Right atrium auricular region (tissue), 2 donors: ENCODE data around the gene KLHL26. TPM values are rescaled to one million over a fixed set of nuclear protein-coding genes. Genes with fewer than 3 reads are reported as not detected.

Source experiments
- DNase-seq: peaks from one replicate; pipeline ENCODE4 v3.0.0-alpha.2; 2019; ENCODE audit warnings: low spot score
- H3K27ac ChIP-seq, 2 donors: fragments of 200-600 bp; sonication (generic); 1 replicate in 1 of 2; 2 replicates in 1 of 2; pipeline ENCODE4 v1.5.1; 2016 to 2019
- H3K27me3 ChIP-seq, 2 donors: fragments of 200-600 bp; sonication (generic); one replicate each; pipeline versions ENCODE4 v1.5.1 to v1.6.0; 2017 to 2019
- H3K36me3 ChIP-seq: fragments of 200-600 bp; sonication (generic); one replicate; pipeline ENCODE4 v1.5.1; 2016
- H3K4me1 ChIP-seq, 2 donors: fragments of 200-600 bp; sonication (generic); one replicate each; pipeline versions ENCODE4 v1.5.1 to v1.6.0; 2017 to 2019
- H3K4me3 ChIP-seq, 2 donors: fragments of 200-600 bp; sonication (generic); 1 replicate in 1 of 2; 2 replicates in 1 of 2; pipeline ENCODE4 v1.5.1; 2017 to 2019; ENCODE audit warnings: mild to moderate bottlenecking in 1 of 2, moderate library complexity in 1 of 2
- H3K9me3 ChIP-seq, 2 donors: fragments of 200-600 bp; sonication (generic); one replicate each; pipeline ENCODE4 v1.5.1; 2019
- total RNA-seq, 2 donors: library from RNA; depleted of rRNA; stranded (reverse); fragments of >200 nt; gene quantifications; one replicate each; pipeline ENCODE4 v1.1.0, GENCODE V29; 2016
- TF ChIP-seq, protein P1 (sequence below), 2 donors: fragments of 200-600 bp; sonication (generic); IDR thresholded peaks; one replicate each; pipeline ENCODE4 v1.5.1; 2019; ENCODE audit warnings: antibody characterized with exemption in 2 of 2

The KLHL26 gene
- total RNA-seq, 2 donors from 2014 or later: 5.7 to 11.3 TPM

DNA sequence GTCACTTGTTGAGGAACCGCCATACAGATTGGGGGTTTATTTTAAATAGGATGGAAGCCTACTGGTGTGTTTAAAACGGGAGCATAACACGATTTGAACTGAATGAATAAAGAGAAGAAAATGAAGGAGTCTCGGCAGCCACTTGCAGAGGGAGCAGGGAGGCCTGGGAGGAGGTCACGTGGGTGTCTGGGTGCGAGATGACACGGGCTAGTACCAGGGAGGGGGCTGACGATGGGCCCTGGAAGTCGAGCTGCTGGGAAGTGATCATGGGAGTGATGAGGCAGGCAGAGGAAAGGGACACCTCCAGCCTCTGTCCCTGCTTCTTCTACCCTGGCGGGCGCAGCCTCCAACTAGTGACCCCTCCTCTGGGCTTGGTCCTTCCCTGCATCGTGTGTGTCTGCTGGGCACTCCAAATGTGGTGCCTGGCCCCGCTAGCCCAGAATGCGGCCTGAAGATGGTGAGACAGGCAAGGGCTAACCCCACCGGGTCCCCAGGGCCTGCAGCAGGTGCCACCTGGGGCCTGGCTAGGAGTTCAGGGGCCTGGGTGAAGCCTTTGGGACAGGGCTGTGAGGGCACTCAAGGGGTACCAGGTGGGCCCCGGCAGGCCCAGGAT lies 82.1 kb downstream of the KLHL26 start:
- H3K27me3 ChIP-seq: no peaks in the 10 kb centered on the region
- DNase-seq: no peak
- peaks cover 0 to 18% of the 10 kb centered on the region in 2 donors for H3K4me1 ChIP-seq
- H3K9me3 ChIP-seq: no peaks in the 10 kb centered on the region
- no peak overlapping the region for H3K4me3 ChIP-seq
- no peaks in the 10 kb centered on the region for H3K36me3 ChIP-seq
- no peak overlapping the region for H3K27ac ChIP-seq
- TF ChIP-seq, protein P1, sequence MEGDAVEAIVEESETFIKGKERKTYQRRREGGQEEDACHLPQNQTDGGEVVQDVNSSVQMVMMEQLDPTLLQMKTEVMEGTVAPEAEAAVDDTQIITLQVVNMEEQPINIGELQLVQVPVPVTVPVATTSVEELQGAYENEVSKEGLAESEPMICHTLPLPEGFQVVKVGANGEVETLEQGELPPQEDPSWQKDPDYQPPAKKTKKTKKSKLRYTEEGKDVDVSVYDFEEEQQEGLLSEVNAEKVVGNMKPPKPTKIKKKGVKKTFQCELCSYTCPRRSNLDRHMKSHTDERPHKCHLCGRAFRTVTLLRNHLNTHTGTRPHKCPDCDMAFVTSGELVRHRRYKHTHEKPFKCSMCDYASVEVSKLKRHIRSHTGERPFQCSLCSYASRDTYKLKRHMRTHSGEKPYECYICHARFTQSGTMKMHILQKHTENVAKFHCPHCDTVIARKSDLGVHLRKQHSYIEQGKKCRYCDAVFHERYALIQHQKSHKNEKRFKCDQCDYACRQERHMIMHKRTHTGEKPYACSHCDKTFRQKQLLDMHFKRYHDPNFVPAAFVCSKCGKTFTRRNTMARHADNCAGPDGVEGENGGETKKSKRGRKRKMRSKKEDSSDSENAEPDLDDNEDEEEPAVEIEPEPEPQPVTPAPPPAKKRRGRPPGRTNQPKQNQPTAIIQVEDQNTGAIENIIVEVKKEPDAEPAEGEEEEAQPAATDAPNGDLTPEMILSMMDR (IDR thresholded peaks at IDR 0.05): no peak

DNA sequence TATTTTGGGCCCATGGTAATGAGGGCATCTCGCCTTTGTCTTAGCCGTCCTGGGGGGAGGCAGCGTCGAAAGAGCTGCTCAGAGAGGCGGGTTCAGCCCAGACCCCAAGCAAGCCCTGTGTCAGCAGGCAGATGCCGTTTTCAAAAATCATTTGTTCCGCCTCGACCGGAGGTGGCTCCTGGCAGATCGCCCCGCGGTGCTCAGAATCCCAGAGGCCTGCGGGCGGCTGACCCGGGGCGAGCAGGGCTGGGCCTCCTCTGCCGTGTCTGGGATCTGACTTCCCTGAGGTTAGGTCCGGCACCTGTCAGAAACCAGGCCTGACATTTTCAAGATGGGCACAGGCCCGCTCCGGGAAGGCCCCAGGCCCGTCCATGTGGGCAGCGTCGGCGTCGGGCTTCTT lies 82.7 kb downstream of the KLHL26 start:
- no peaks in the 10 kb centered on the region for H3K9me3 ChIP-seq
- DNase-seq: no peak
- H3K4me3 ChIP-seq: no peak overlapping the region
- no peak overlapping the region for H3K27ac ChIP-seq
- peaks cover 0 to 16% of the 10 kb centered on the region in 2 donors for H3K4me1 ChIP-seq
- no peaks in the 10 kb centered on the region for H3K27me3 ChIP-seq
- no peaks in the 10 kb centered on the region for H3K36me3 ChIP-seq
- TF ChIP-seq, protein P1 (IDR thresholded peaks at IDR 0.05): no peak

Other genes with a start within 250 kb of the KLHL26 start
- 1 to 10 TPM; 2.6 to 6.8 TPM for gene LRRC25, start 239.4 kb upstream of the KLHL26 start, total RNA-seq
- gene SSBP4, start 217.6 kb upstream of the KLHL26 start, total RNA-seq: 10 to 100 TPM; 31.7 to 59.5 TPM
- gene ISYNA1, start 198.9 kb upstream of the KLHL26 start, total RNA-seq: 10 to 100 TPM; 24.1 to 49.4 TPM
- 10 to 100 TPM; 12.4 to 17.5 TPM for gene ELL, start 115.0 kb upstream of the KLHL26 start, total RNA-seq
- gene FKBP8, start 93.5 kb upstream of the KLHL26 start, total RNA-seq: 100 to 1,000 TPM; 192 to 345 TPM
- gene KXD1, start 79.2 kb upstream of the KLHL26 start, total RNA-seq: 100 to 1,000 TPM in 1 of 2 donors, 10 to 100 TPM in 1; 60.7 to 114 TPM
- gene UBA52, start 65.2 kb upstream of the KLHL26 start, total RNA-seq: 100 to 1,000 TPM; 272 to 543 TPM
- 100 to 1,000 TPM; 119 to 171 TPM for gene REX1BD, start 48.2 kb upstream of the KLHL26 start, total RNA-seq
- gene CRLF1, start 30.2 kb upstream of the KLHL26 start, total RNA-seq: 10 to 100 TPM; 71.8 to 73.9 TPM
- 1 to 10 TPM; 2.2 to 3.0 TPM for gene TMEM59L, start 24.2 kb upstream of the KLHL26 start, total RNA-seq
- gene CRTC1, start 46.7 kb downstream of the KLHL26 start, total RNA-seq: 1 to 10 TPM; 4.0 to 5.8 TPM
- gene COMP, start 154.3 kb downstream of the KLHL26 start, total RNA-seq: 10 to 100 TPM in 1 of 2 donors, 1 to 10 TPM in 1; 7.8 to 12.5 TPM
- 10 to 100 TPM; 27.6 to 61.5 TPM for gene UPF1, start 194.9 kb downstream of the KLHL26 start, total RNA-seq